Epidermal melanocyte (primary cell): ENCODE results near the gene SMIM35.
"Not testable (repeated sequence)": the region's sequence is repeated elsewhere in the genome, so short reads cannot be mapped to it uniquely, and the experiment has no call there.

Experiments
- DNase-seq: peaks from one replicate; pipeline ENCODE4 v3.0.0; 2011; ENCODE audit warnings: low spot score; ENCODE audit not compliant: insufficient read length

Gene SMIM35

DNA sequence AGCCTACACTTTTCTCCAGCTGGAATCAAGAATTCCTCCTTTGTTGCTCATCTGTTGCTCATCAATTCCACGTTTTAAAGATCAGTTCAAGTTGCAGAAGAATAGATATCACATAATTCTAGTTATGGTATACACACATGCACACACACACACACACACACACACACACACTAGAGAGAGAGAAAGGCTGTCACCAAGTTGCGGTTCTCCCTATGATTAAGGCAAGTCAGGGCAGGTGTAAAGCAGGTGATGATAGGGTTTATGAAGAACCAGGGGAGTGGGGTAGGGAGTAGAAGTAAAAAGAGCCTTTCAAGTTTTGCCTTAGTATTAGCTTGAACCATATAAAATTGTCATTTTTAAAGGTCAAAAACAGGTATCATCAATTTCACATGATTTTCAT, 41.6 kb downstream of the SMIM35 start:
- DNase-seq = no peak

GRCh38 chr11:118042796-118043195, 44.0 kb downstream of the SMIM35 start:
- DNase-seq = no peak

DNA sequence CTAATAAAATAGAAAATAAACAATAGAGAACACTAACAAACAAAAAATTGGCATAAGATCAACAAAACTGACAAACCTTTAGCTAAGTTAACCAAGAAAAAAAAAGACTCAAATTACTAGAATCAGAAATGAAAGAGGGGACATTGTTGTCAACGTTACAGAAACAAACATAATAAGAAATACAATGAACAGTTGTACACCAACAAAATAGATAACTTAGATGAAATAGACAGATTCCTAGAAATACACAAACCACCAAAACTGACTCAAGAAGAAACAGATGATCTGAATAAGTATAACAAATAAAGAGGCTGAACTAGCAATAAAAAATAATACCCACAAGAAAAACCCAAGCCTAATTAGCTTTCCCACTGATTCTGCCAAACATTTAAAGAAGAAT, 44.6 kb downstream of the SMIM35 start:
- DNase-seq = no peak

DNA sequence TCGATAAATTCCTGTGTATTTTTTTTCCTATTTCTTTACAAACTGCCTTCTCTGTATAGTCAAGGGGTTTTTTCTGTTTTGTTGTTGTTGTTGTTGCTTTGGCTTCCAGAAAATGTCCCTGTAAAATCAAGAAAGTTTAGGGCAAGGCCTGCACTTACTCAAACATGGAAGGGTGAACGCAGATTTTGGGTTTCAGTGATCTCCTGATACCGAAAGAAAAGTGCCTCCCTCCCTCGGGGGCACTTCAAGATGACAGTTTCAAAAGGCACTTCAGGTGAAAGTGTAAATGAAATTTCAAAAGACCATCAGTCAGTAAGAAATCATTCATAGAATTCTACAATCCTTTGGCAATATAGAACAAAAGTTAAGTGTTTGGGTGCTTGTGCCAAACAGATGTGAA, 53.3 kb downstream of the SMIM35 start:
- DNase-seq = no peak

GRCh38 chr11:118028626-118029025, 58.1 kb downstream of the SMIM35 start:
- no peak for DNase-seq

DNA sequence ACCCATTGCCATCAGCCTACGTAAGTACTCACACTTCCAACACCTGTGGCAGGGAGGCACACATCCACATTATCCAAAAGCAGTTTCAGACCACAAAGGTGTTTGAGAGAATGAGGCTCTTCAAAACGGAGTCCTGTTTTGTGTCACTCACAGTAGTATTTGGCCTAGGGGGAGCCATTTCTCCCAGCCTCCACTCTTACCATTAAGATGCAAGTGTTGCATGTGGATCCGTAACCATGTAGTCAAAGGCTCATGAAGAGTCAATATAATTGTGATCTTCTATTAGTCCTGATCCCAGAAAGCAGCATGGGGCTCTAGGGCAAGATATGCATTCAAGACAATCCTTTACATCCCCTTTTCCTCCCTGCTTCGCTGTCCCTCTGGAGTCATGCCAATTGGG, 59.1 kb downstream of the SMIM35 start:
- no peak for DNase-seq

GRCh38 chr11:118021146-118021545, 65.6 kb downstream of the SMIM35 start:
- DNase-seq = no peak

GRCh38 chr11:118018401-118018800, 68.4 kb downstream of the SMIM35 start:
- DNase-seq = no peak

DNA sequence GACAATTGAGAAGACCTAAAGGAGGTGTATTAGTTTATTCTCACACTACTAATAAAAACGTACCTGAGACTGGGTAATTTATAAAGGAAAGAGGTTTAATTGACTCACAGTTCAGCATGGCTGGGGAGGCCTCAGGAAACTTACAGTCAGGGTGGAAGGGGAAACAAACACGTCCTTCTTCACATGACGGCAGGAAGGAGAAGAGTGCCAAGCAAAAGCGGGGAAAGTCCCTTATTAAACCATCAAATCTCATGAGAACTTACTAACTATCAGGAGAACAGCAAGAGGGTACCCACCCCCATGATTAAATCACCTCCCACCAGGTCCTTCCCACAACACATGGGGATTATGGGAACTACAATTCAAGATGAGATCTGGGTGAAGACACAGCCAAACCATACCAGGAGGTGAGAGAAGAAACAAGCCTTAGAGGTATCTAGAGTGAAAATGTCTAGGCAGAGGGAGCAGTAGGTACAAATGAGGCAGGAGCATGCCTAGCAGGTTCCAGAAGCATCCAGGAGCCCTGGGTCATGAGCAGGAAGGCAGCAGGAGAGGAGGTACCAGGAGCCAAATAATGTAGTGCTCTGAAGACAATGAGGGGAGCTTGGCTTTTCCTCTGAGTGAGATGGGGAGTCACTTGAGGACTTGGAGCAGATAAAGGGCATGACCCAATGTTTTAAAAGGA, 69.0 kb downstream of the SMIM35 start:
- no peak for DNase-seq

DNA sequence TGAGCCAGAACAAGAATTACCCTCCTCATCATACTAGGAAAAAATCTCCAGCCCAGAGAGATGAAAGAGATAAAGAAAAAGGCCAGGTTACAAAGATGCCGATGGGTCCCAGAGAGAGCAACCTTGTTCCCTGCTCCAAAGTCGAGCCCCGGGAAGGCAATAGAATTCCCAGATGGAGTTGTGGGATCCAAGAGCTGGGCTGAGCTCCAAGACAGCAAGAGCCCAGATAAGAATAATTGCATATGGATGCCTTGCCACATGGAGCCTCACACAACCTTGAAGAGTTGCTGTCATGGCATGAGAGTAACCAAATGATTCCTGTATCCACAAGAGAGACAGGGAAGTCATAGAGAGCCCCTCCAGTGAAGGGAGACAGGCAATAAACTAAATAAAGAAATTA, 69.7 kb downstream of the SMIM35 start:
- DNase-seq = no peak

- DNase-seq = no peak
These were observed 70.7 kb downstream of the SMIM35 start for GRCh38 chr11:118016104-118016503.

DNA sequence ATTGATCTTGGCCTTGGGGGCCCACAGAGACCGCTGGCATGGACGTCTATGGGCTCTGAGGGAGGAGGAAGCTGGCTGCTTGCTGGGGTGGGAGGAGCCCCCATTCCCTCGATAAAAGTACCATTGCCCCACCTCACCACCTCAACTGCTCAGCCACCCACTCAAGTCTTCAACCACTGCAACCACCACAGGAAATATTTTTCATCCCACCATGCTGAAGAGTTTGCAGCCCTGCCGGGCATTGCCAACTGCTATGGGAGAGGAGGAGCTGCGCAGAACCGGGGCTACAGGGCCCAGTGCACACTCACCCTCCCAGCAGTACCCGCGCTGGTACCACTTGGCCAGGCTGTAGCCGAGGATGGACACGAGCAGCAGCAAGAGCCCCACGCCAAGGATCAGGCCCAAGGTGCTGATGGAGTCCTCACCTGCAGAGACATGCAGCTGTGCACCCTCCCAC, 71.3 kb downstream of the SMIM35 start:
- no peak for DNase-seq

DNA sequence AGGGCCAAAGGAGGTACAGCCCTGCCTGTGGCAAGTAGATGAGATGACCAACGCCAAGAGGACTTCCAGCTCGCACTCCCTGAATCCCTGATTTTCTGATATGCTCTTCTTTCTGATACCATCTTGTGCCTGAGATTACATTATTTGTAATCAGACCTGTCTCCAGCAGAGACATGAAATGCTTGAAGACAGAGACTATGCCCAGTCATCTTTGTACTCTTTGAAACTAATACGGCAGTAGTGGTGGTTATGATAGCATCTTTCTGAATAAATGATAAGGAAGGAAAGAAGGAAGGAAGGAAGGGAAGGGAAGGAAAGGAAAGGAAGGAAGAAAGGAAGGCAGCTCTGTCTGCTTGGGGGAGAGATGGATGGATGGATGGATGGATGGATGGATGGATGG, 72.7 kb downstream of the SMIM35 start:
- no peak for DNase-seq

DNA sequence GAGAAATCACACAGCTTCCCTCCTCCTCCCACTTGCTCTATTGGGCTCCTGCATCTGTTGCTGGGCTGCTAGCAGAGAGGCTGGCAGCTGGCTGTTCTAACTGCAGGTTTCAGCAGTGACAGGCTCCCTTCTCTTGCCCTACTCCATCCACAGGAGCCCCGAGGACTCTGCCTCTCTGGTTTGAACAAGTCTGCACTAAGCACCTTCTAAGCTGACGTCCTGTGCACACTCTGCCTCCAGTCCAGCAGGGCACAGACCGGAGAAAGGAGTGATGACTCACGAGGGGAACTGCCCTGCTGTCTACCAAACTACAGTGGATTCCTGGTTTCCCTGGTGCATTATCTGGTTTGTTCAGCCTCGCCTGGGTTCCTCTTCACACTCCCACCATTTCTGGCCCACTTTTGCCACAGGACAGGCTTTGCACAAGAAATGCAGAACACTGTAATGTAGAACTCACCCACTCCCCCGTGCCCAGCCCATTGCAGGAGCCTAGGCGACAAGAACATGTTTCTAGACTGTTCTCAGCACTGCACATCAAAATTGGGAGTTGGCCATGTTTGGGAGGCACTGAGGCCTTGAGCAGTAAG, 74.6 kb downstream of the SMIM35 start:
- no peak for DNase-seq

GRCh38 chr11:118010738-118011461, 75.9 kb downstream of the SMIM35 start:
- DNase-seq = no peak

GRCh38 chr11:118009864-118010737, 76.7 kb downstream of the SMIM35 start:
- DNase-seq = no peak

GRCh38 chr11:118008271-118008911, 78.4 kb downstream of the SMIM35 start:
- DNase-seq = no peak

DNA sequence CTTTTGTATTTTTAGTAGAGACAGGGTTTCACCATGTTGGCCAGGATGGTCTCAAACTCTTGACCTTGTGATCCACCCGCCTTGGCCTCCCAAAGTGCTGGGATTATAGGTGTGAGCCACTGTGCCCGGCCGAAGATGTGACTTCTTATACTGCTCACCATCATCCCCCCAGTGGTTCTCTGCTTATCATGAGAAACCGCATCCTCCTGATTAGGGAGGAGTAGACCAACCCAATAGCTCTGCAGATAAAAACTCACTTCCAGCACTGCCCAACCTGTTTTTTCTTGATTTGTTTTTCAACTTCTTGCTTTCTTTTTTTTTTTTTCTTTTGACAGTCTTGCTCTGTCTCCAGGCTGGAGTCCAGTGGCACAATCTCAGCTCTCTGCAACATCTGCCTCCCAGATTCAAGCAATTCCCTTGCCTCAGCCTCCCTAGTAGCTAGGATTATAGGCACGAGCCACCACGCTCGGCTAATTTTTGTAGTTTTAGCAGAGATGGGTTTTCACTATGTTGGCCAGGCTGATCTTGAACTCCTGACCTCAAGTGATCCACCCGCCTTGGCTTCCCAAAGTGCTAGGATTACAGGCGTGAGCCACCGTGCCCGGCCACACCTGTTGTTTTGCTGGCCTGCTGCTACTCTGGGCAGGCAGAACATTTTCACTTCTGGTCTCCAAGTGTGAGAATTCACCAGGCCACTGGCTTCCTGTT, 79.0 kb downstream of the SMIM35 start:
- not testable (repeated sequence) for DNase-seq

GRCh38 chr11:118007040-118007439, 79.7 kb downstream of the SMIM35 start:
- DNase-seq = no peak

- DNase-seq = no peak
These were observed 80.6 kb downstream of the SMIM35 start for GRCh38 chr11:118006153-118006534.
